Fibroblast of lung (primary cell): ENCODE measurements around the gene OCA2. TPM values are rescaled to one million over a fixed set of nuclear protein-coding genes. Genes with fewer than 3 reads are reported as not detected.

ENCODE experiments used
- DNase-seq, 2 donors: peaks; one replicate each; pipeline versions ENCODE4 v3.0.0 to v3.0.0-alpha.2; 2010; ENCODE audit warnings: low read depth in 2 of 2
- H2AFZ ChIP-seq: 2 replicates; pipeline ENCODE4 v1.5.1; 2012; ENCODE audit warnings: low read length, control low read depth, inconsistent platforms
- H3K27ac ChIP-seq: 2 replicates; pipeline ENCODE4 v1.5.1; 2011; ENCODE audit warnings: low read length, control low read depth; ENCODE audit not compliant: insufficient read depth
- H3K27me3 ChIP-seq: 2 replicates; pipeline ENCODE4 v1.5.1; 2011; ENCODE audit warnings: mild to moderate bottlenecking, low read length; ENCODE audit not compliant: control insufficient read depth, insufficient read depth
- H3K36me3 ChIP-seq: 2 replicates; pipeline ENCODE4 v1.5.1; 2011; ENCODE audit warnings: low read length; ENCODE audit not compliant: control insufficient read depth, insufficient read depth
- H3K4me1 ChIP-seq: 2 replicates; pipeline ENCODE4 v1.5.1; 2011; ENCODE audit warnings: low read length; ENCODE audit not compliant: control insufficient read depth, insufficient read depth; ENCODE audit errors: extremely low read depth
- H3K4me2 ChIP-seq: 2 replicates; pipeline ENCODE4 v1.5.1; 2011; ENCODE audit warnings: low read length, control low read depth; ENCODE audit not compliant: insufficient read depth; ENCODE audit errors: extremely low read depth
- H3K4me3 ChIP-seq, 4 experiments: fragments of 200-600 bp in 1 of 4; sonication (generic) in 1 of 4; replicated peaks in 1 of 4; 2 replicates each; pipeline ENCODE4 v1.5.1; 2011 to 2016; ENCODE audit warnings: low read length in 4 of 4, low read depth in 3 of 4, mild to moderate bottlenecking in 3 of 4, control low read depth in 2 of 4, inconsistent platforms in 1 of 4, mixed read lengths in 1 of 4; ENCODE audit not compliant: insufficient read depth in 1 of 4; ENCODE audit errors: control extremely low read depth in 1 of 4
- H3K79me2 ChIP-seq: 2 replicates; pipeline ENCODE4 v1.5.1; 2012; ENCODE audit warnings: mild to moderate bottlenecking, low read length, inconsistent platforms; ENCODE audit not compliant: control insufficient read depth, insufficient read depth
- H3K9ac ChIP-seq: 2 replicates; pipeline ENCODE4 v1.5.1; 2011; ENCODE audit warnings: mild to moderate bottlenecking, low read length, control low read depth; ENCODE audit not compliant: insufficient read depth
- H3K9me3 ChIP-seq: 2 replicates; pipeline ENCODE4 v1.5.1; 2012; ENCODE audit warnings: low read depth, low read length; ENCODE audit not compliant: control insufficient read depth, insufficient read depth
- H4K20me1 ChIP-seq: 2 replicates; pipeline ENCODE4 v1.5.1; 2011; ENCODE audit warnings: low read length; ENCODE audit not compliant: control insufficient read depth, insufficient read depth; ENCODE audit errors: extremely low read depth
- CTCF ChIP-seq, 2 donors: IDR thresholded peaks in 1 of 2; conservative IDR thresholded peaks in 1 of 2; 1 replicate in 1 of 2; 2 replicates in 1 of 2; pipeline ENCODE4 v1.5.1; 2011 to 2012; ENCODE audit warnings: low read length in 2 of 2, control low read depth in 1 of 2, inconsistent platforms in 1 of 2, low read depth in 1 of 2, mild to moderate bottlenecking in 1 of 2
- EZH2 ChIP-seq: IDR thresholded peaks from 2 replicates; pipeline ENCODE4 v1.5.1; 2012; ENCODE audit warnings: low read length, control low read depth, mild to moderate bottlenecking; ENCODE audit errors: missing control alignments
- polyA plus RNA-seq, 2 donors: library from polyadenylated mRNA; depleted of rRNA in 1 of 2; stranded (reverse) in 1 of 2; unstranded in 1 of 2; fragments of >200 nt; gene quantifications; 2 replicates each; pipeline ENCODE4 v1.2.1, GENCODE V29; 2011 to 2012; ENCODE audit warnings: missing spikeins in 1 of 2
- total RNA-seq: library from RNA; depleted of rRNA; stranded (reverse); fragments of >200 nt; gene quantifications from 2 replicates; pipeline ENCODE4 v1.2.1, GENCODE V29; 2014

OCA2 gene
- total and polyA plus RNA-seq, 2 donors (not counting 1 experiment from before 2014, with no cell fraction given), result not detected

GRCh38 chr15:28130651-28131050, 31.5 kb upstream of the OCA2 start:
- Histone ChIP-seq H3K27ac (no peak overlapping the region), H3K4me2 (no peak overlapping the region), H4K20me1 (no peaks in the 10 kb centered on the region), H3K4me1 (peaks cover 9% of the 10 kb centered on the region), H3K9ac (no peak overlapping the region), H3K79me2 (no peaks in the 10 kb centered on the region), H3K4me3 (no peak overlapping the region), H3K27me3 (no peaks in the 10 kb centered on the region), H3K36me3 (peaks cover 11% of the 10 kb centered on the region), H3K9me3 (no peaks in the 10 kb centered on the region), H2AFZ (no peak overlapping the region)
- DNase-seq, result no peak
- TF ChIP-seq EZH2 (no peak), CTCF (conservative IDR thresholded peaks at IDR 0.05 in 1 of 2, IDR thresholded peaks at IDR 0.05 in 1 of 2; ENCODE audit: low read depth in 1 of 2, low read length in 2 of 2) (no peak)

- no peak for DNase-seq
- Histone ChIP-seq H3K4me2 (no peak overlapping the region), H3K4me3 (no peak overlapping the region), H3K36me3 (peaks cover 14% of the 10 kb centered on the region), H3K9ac (no peak overlapping the region), H3K9me3 (no peaks in the 10 kb centered on the region), H3K79me2 (no peaks in the 10 kb centered on the region), H4K20me1 (no peaks in the 10 kb centered on the region), H3K27me3 (no peaks in the 10 kb centered on the region), H3K27ac (no peak overlapping the region), H3K4me1 (peaks cover 9% of the 10 kb centered on the region), H2AFZ (no peak overlapping the region)
- no peak for TF ChIP-seq EZH2
- TF ChIP-seq CTCF (conservative IDR thresholded peaks at IDR 0.05 in 1 of 2, IDR thresholded peaks at IDR 0.05 in 1 of 2; ENCODE audit: low read depth in 1 of 2, low read length in 2 of 2), result no peak
These were observed 30.2 kb upstream of the OCA2 start for GRCh38 chr15:28129231-28129848.

- no peak for DNase-seq
- no peaks in the 10 kb centered on the region for H4K20me1 ChIP-seq
- no peak for TF ChIP-seq EZH2
- no peak for TF ChIP-seq CTCF (conservative IDR thresholded peaks at IDR 0.05 in 1 of 2, IDR thresholded peaks at IDR 0.05 in 1 of 2; ENCODE audit: low read depth in 1 of 2, low read length in 2 of 2)
- H3K4me2 ChIP-seq, result no peak overlapping the region
- H3K4me3 ChIP-seq, result no peak overlapping the region
- no peaks in the 10 kb centered on the region for H3K27me3 ChIP-seq
- H3K79me2 ChIP-seq, result no peaks in the 10 kb centered on the region
- H3K9ac ChIP-seq, result no peak overlapping the region
- H3K27ac ChIP-seq, result no peak overlapping the region
- no peaks in the 10 kb centered on the region for H3K9me3 ChIP-seq
- H3K36me3 ChIP-seq, result peaks cover 14% of the 10 kb centered on the region
- H3K4me1 ChIP-seq, result peaks cover 4% of the 10 kb centered on the region
- H2AFZ ChIP-seq, result no peak overlapping the region
These were observed 28.9 kb upstream of the OCA2 start for GRCh38 chr15:28128031-28128430.
